HG03439 (cell line): ENCODE results near the gene CXorf65.

Experiments used
- ATAC-seq: cut with Tn5 transposase; IDR thresholded peaks from one replicate; pipeline ENCODE4 v1.9.1; 2021; ENCODE audit warnings: mild to moderate bottlenecking, moderate library complexity; ENCODE audit not compliant: unreplicated experiment

Gene CXorf65

GRCh38 chrX:71106427-71106826 lies at the start of gene CXorf65:
CXorf65 (minus strand) TSS chrX:71106740; CDS start chrX:71106556, 184 bp downstream.
- ATAC-seq, result no peak

- no peak for ATAC-seq
Measured at GRCh38 chrX:71154641-71155040, 48.1 kb upstream of the CXorf65 start.

GRCh38 chrX:71154196-71154595 lies 47.7 kb upstream of the CXorf65 start:
- ATAC-seq, result no peak

GRCh38 chrX:71151366-71151765 lies 44.8 kb upstream of the CXorf65 start:
- ATAC-seq, result no peak

GRCh38 chrX:71148278-71148663 lies 41.7 kb upstream of the CXorf65 start:
- ATAC-seq, result no peak

- no peak for ATAC-seq
Measured at GRCh38 chrX:71147496-71148277, 41.1 kb upstream of the CXorf65 start.

GRCh38 chrX:71144651-71145050 lies 38.1 kb upstream of the CXorf65 start, which contains the start of gene NLGN3:
NLGN3 (plus strand) TSS chrX:71144841; CDS start chrX:71147750, 2,909 bp downstream.
- no peak for ATAC-seq

GRCh38 chrX:71143508-71143907 lies 37.0 kb upstream of the CXorf65 start:
- ATAC-seq, result no peak

- no peak for ATAC-seq
Measured at GRCh38 chrX:71140440-71140839, 33.9 kb upstream of the CXorf65 start.

- no peak for ATAC-seq
Measured at GRCh38 chrX:71131510-71131909, 25.0 kb upstream of the CXorf65 start.

GRCh38 chrX:71128915-71129765 lies 22.6 kb upstream of the CXorf65 start:
- ATAC-seq, result peak; percentile 58

- ATAC-seq, result no peak
Measured at GRCh38 chrX:71128166-71128833, 21.8 kb upstream of the CXorf65 start.

GRCh38 chrX:71118985-71119535 lies 12.5 kb upstream of the CXorf65 start:
- ATAC-seq, result peak; percentile 19

GRCh38 chrX:71118032-71118984 lies 11.8 kb upstream of the CXorf65 start, which contains the start of gene MED12:
MED12 (plus strand) TSS chrX:71118596; CDS start chrX:71118755, 159 bp downstream.
- ATAC-seq, result peak; percentile 93

GRCh38 chrX:71117358-71117757 lies 10.8 kb upstream of the CXorf65 start:
- ATAC-seq, result no peak

GRCh38 chrX:71111921-71112431 lies 5.4 kb upstream of the CXorf65 start:
- ATAC-seq, result peak; percentile 9

GRCh38 chrX:71111141-71111843 lies 4.8 kb upstream of the CXorf65 start, which contains the start of gene IL2RG:
IL2RG (minus strand) TSS chrX:71111577; CDS start chrX:71111539, 38 bp downstream.
- ATAC-seq, result peak; percentile 85

- ATAC-seq, result no peak
Measured at GRCh38 chrX:71109051-71109450, 2.5 kb upstream of the CXorf65 start.
